WTC11 (cell line): Measurements from ENCODE around the gene RBL1.

ENCODE experiments used
- CTCF ChIP-seq: fragments of 200-600 bp; IDR thresholded peaks from 2 replicates; pipeline ENCODE4 v1.8.0; 2022; ENCODE audit warnings: antibody characterized with exemption
- E2F1 ChIP-seq: sonication (generic); formaldehyde crosslinking; IDR thresholded peaks from 2 replicates; pipeline ENCODE4 v1.8.0; 2022; ENCODE audit warnings: mild to moderate bottlenecking, missing genetic modification reagents
- ETV6 ChIP-seq: sonication (generic); formaldehyde crosslinking; IDR thresholded peaks from 2 replicates; pipeline ENCODE4 v1.8.1; 2022; ENCODE audit warnings: mild to moderate bottlenecking, missing genetic modification reagents
- JUN ChIP-seq: sonication (generic); formaldehyde crosslinking; IDR thresholded peaks from 2 replicates; pipeline ENCODE4 v1.8.0; 2023; ENCODE audit warnings: mild to moderate bottlenecking, missing genetic modification reagents
- MLX ChIP-seq: sonication (generic); formaldehyde crosslinking; IDR thresholded peaks from 2 replicates; pipeline ENCODE4 v1.8.1; 2023; ENCODE audit warnings: mild to moderate bottlenecking, missing genetic modification reagents, moderate library complexity
- MXD4 ChIP-seq: fragments of 250-450 bp; sonication (Bioruptor Pico); IDR thresholded peaks from 2 replicates; pipeline ENCODE4 v1.8.0; 2021; ENCODE audit warnings: mild to moderate bottlenecking, moderate library complexity, borderline replicate concordance
- STAT6 ChIP-seq: sonication (generic); formaldehyde crosslinking; conservative IDR thresholded peaks from 2 replicates; pipeline ENCODE4 v1.8.1; 2023; ENCODE audit warnings: mild to moderate bottlenecking, low read depth, missing genetic modification reagents, moderate library complexity
- TEAD4 ChIP-seq: sonication (generic); formaldehyde crosslinking; IDR thresholded peaks from 2 replicates; pipeline ENCODE4 v1.8.0; 2022; ENCODE audit warnings: mild to moderate bottlenecking, missing genetic modification reagents
- USF1 ChIP-seq: sonication (generic); formaldehyde crosslinking; IDR thresholded peaks from 2 replicates; pipeline ENCODE4 v1.8.0; 2022; ENCODE audit warnings: mild to moderate bottlenecking, missing genetic modification reagents
- USF2 ChIP-seq: sonication (generic); formaldehyde crosslinking; IDR thresholded peaks from 2 replicates; pipeline ENCODE4 v1.8.1; 2023; ENCODE audit warnings: mild to moderate bottlenecking, missing genetic modification reagents, moderate library complexity
- ZNF121 ChIP-seq: sonication (generic); formaldehyde crosslinking; IDR thresholded peaks from 2 replicates; pipeline ENCODE4 v1.8.0; 2023; ENCODE audit warnings: missing genetic modification reagents
- ZNF281 ChIP-seq: sonication (generic); formaldehyde crosslinking; IDR thresholded peaks from 2 replicates; pipeline ENCODE4 v1.8.0; 2023; ENCODE audit warnings: mild to moderate bottlenecking, missing genetic modification reagents
- ZNF317 ChIP-seq: sonication (generic); formaldehyde crosslinking; IDR thresholded peaks from 2 replicates; pipeline ENCODE4 v1.8.1; 2023; ENCODE audit warnings: low read depth, mild to moderate bottlenecking, moderate library complexity, missing genetic modification reagents, borderline replicate concordance
- ZNF416 ChIP-seq: fragments of 250-450 bp; sonication (Bioruptor Pico); IDR thresholded peaks from 2 replicates; pipeline ENCODE4 v1.9.0; 2021; ENCODE audit warnings: mild to moderate bottlenecking, inconsistent platforms

GRCh38 chr20:37077009-37077408, 18.8 kb downstream of the RBL1 start:
- TF ChIP-seq CTCF: no peak
- no peak for TF ChIP-seq USF2 (CRISPR knock-in tag)
- no peak for TF ChIP-seq MXD4 (CRISPR knock-in tag)
- no peak for TF ChIP-seq E2F1 (CRISPR knock-in tag)
- no peak for TF ChIP-seq MLX (CRISPR knock-in tag)
- no peak for TF ChIP-seq JUN (CRISPR knock-in tag)
- no peak for TF ChIP-seq ZNF121 (CRISPR knock-in tag)
- TF ChIP-seq STAT6: no peak
- TF ChIP-seq ZNF317: no peak
- TF ChIP-seq TEAD4 (CRISPR knock-in tag): no peak
- TF ChIP-seq ZNF281: no peak
- TF ChIP-seq ETV6 (CRISPR knock-in tag): no peak
- TF ChIP-seq USF1 (CRISPR knock-in tag): no peak
- no peak for TF ChIP-seq ZNF416 (CRISPR knock-in tag)
